Right atrium auricular region (tissue), 2 donors: ENCODE results near the gene SAMD4B. TPM values are rescaled to one million over a fixed set of nuclear protein-coding genes. Genes with fewer than 3 reads are reported as not detected.

Experiments used
- DNase-seq: peaks from one replicate; pipeline ENCODE4 v3.0.0-alpha.2; 2019; ENCODE audit warnings: low spot score
- H3K27ac ChIP-seq, 2 donors: fragments of 200-600 bp; sonication (generic); 1 replicate in 1 of 2; 2 replicates in 1 of 2; pipeline ENCODE4 v1.5.1; 2016 to 2019
- H3K27me3 ChIP-seq, 2 donors: fragments of 200-600 bp; sonication (generic); one replicate each; pipeline versions ENCODE4 v1.5.1 to v1.6.0; 2017 to 2019
- H3K36me3 ChIP-seq: fragments of 200-600 bp; sonication (generic); one replicate; pipeline ENCODE4 v1.5.1; 2016
- H3K4me1 ChIP-seq, 2 donors: fragments of 200-600 bp; sonication (generic); one replicate each; pipeline versions ENCODE4 v1.5.1 to v1.6.0; 2017 to 2019
- H3K4me3 ChIP-seq, 2 donors: fragments of 200-600 bp; sonication (generic); 1 replicate in 1 of 2; 2 replicates in 1 of 2; pipeline ENCODE4 v1.5.1; 2017 to 2019; ENCODE audit warnings: mild to moderate bottlenecking in 1 of 2, moderate library complexity in 1 of 2
- H3K9me3 ChIP-seq, 2 donors: fragments of 200-600 bp; sonication (generic); one replicate each; pipeline ENCODE4 v1.5.1; 2019
- CTCF ChIP-seq, 2 donors: fragments of 200-600 bp; sonication (generic); IDR thresholded peaks; one replicate each; pipeline ENCODE4 v1.5.1; 2019; ENCODE audit warnings: antibody characterized with exemption in 2 of 2
- total RNA-seq, 2 donors: library from RNA; depleted of rRNA; stranded (reverse); fragments of >200 nt; gene quantifications; one replicate each; pipeline ENCODE4 v1.1.0, GENCODE V29; 2016

SAMD4B gene
- total RNA-seq, 2 donors from 2014 or later: 48.5 to 97.6 TPM

- Histone ChIP-seq H3K4me3 (no peak overlapping the region), H3K9me3 (no peaks in the 10 kb centered on the region), H3K27me3 (no peaks in the 10 kb centered on the region), H3K36me3 (peaks cover 48% of the 10 kb centered on the region), H3K4me1 (peaks cover 0 to 22% of the 10 kb centered on the region in 2 donors), H3K27ac (peak overlapping the region; percentile 43 to 53)
- DNase-seq: no peak
- no peak for TF ChIP-seq CTCF (IDR thresholded peaks at IDR 0.05)
Measured at GRCh38 chr19:39362682-39363657, 20.7 kb downstream of the SAMD4B start.

- Histone ChIP-seq H3K27me3 (no peaks in the 10 kb centered on the region), H3K36me3 (peaks cover 43% of the 10 kb centered on the region), H3K4me3 (no peak overlapping the region), H3K27ac (peak overlapping the region; percentile 20 to 53), H3K4me1 (peaks cover 0 to 22% of the 10 kb centered on the region in 2 donors), H3K9me3 (no peaks in the 10 kb centered on the region)
- DNase-seq: no peak
- TF ChIP-seq CTCF (IDR thresholded peaks at IDR 0.05): no peak
Measured at GRCh38 chr19:39363901-39364457, 21.8 kb downstream of the SAMD4B start.

GRCh38 chr19:39365531-39365930, 23.3 kb downstream of the SAMD4B start:
- TF ChIP-seq CTCF (IDR thresholded peaks at IDR 0.05): no peak
- Histone ChIP-seq H3K4me3 (no peak overlapping the region), H3K4me1 (peaks cover 0 to 22% of the 10 kb centered on the region in 2 donors), H3K27me3 (no peaks in the 10 kb centered on the region), H3K27ac (no peak overlapping the region), H3K36me3 (peaks cover 43% of the 10 kb centered on the region), H3K9me3 (no peaks in the 10 kb centered on the region)
- no peak for DNase-seq

- peaks cover 38% of the 10 kb centered on the region for H3K36me3 ChIP-seq
- no peaks in the 10 kb centered on the region for H3K9me3 ChIP-seq
- no peak for TF ChIP-seq CTCF (IDR thresholded peaks at IDR 0.05)
- H3K27ac ChIP-seq: no peak overlapping the region
- no peak for DNase-seq
- peaks cover 0 to 23% of the 10 kb centered on the region in 2 donors for H3K4me1 ChIP-seq
- no peaks in the 10 kb centered on the region for H3K27me3 ChIP-seq
- no peak overlapping the region for H3K4me3 ChIP-seq
Measured at GRCh38 chr19:39369200-39369599, 27.0 kb downstream of the SAMD4B start.

- peaks cover 43% of the 10 kb centered on the region for H3K36me3 ChIP-seq
- no peaks in the 10 kb centered on the region for H3K9me3 ChIP-seq
- H3K27ac ChIP-seq: no peak overlapping the region
- H3K4me1 ChIP-seq: peaks cover 0 to 23% of the 10 kb centered on the region in 2 donors
- no peak for TF ChIP-seq CTCF (IDR thresholded peaks at IDR 0.05)
- H3K4me3 ChIP-seq: no peak overlapping the region
- DNase-seq: no peak
- H3K27me3 ChIP-seq: no peaks in the 10 kb centered on the region
Measured at GRCh38 chr19:39370735-39371134, 28.5 kb downstream of the SAMD4B start.
